ENCODE measurements around the gene ZW10.

- TF ChIP-seq CTCF (IDR thresholded peaks at IDR 0.05; ENCODE audit: borderline replicate concordance, extremely low read depth, low read length, poor library complexity, severe bottlenecking) (no peak), EZH2 (IDR thresholded peaks at IDR 0.05; ENCODE audit: borderline replicate concordance, low read depth, low read length, severe bottlenecking) (no peak)
These were observed 75.0 kb downstream of the ZW10 start for GRCh38 chr11:113698515-113698914.

Measured in DND-41 (cell line).